ENCODE measurements around the gene RNASE9.
"Not testable (repeated sequence)": the region's sequence is repeated elsewhere in the genome, so short reads cannot be mapped to it uniquely, and the experiment has no call there.

RNASE9 gene

GRCh38 chr14:20578325-20578724 is 17.5 kb upstream of the RNASE9 start:
- no peak for DNase-seq (ENCODE audit: low read depth in 2 of 3, low spot score in 2 of 3)

- DNase-seq (ENCODE audit: low read depth in 2 of 3, low spot score in 2 of 3): not testable (repeated sequence)
Observed at GRCh38 chr14:20572382-20572990, 11.6 kb upstream of the RNASE9 start.

- not testable (repeated sequence) for DNase-seq (ENCODE audit: low read depth in 2 of 3, low spot score in 2 of 3)
Observed at GRCh38 chr14:20570720-20571119, 9.9 kb upstream of the RNASE9 start.

- DNase-seq (ENCODE audit: low read depth in 2 of 3, low spot score in 2 of 3): not testable (repeated sequence)
Observed at GRCh38 chr14:20569865-20570264, 9.0 kb upstream of the RNASE9 start.

- DNase-seq (ENCODE audit: low read depth in 2 of 3, low spot score in 2 of 3): no peak
Observed at GRCh38 chr14:20569066-20569465, 8.2 kb upstream of the RNASE9 start.

GRCh38 chr14:20568393-20568792 is 7.5 kb upstream of the RNASE9 start:
- DNase-seq (ENCODE audit: low read depth in 2 of 3, low spot score in 2 of 3): no peak

- DNase-seq (ENCODE audit: low read depth in 2 of 3, low spot score in 2 of 3): not testable (repeated sequence)
Observed at GRCh38 chr14:20567199-20567598, 6.4 kb upstream of the RNASE9 start.

GRCh38 chr14:20564501-20564997 is 3.7 kb upstream of the RNASE9 start:
- no peak for DNase-seq (ENCODE audit: low read depth in 2 of 3, low spot score in 2 of 3)

GRCh38 chr14:20563971-20564370 is 3.1 kb upstream of the RNASE9 start:
- DNase-seq (ENCODE audit: low read depth in 2 of 3, low spot score in 2 of 3): no peak

GRCh38 chr14:20559461-20559904 is 1.4 kb downstream of the RNASE9 start:
- DNase-seq (ENCODE audit: low read depth in 2 of 3, low spot score in 2 of 3): no peak

- DNase-seq (ENCODE audit: low read depth in 2 of 3, low spot score in 2 of 3): no peak
Observed at GRCh38 chr14:20557212-20557542, 3.7 kb downstream of the RNASE9 start.

- DNase-seq (ENCODE audit: low read depth in 2 of 3, low spot score in 2 of 3): no peak
Observed at GRCh38 chr14:20556500-20557211, 4.2 kb downstream of the RNASE9 start.

- no peak for DNase-seq (ENCODE audit: low read depth in 2 of 3, low spot score in 2 of 3)
Observed at GRCh38 chr14:20555845-20556244, 5.0 kb downstream of the RNASE9 start.

GRCh38 chr14:20553024-20553423 is 7.8 kb downstream of the RNASE9 start:
- no peak for DNase-seq (ENCODE audit: low read depth in 2 of 3, low spot score in 2 of 3)

- DNase-seq (ENCODE audit: low read depth in 2 of 3, low spot score in 2 of 3): no peak
Observed at GRCh38 chr14:20551606-20552005, 9.2 kb downstream of the RNASE9 start.

GRCh38 chr14:20550926-20551325 is 9.9 kb downstream of the RNASE9 start:
- DNase-seq (ENCODE audit: low read depth in 2 of 3, low spot score in 2 of 3): no peak

- no peak for DNase-seq (ENCODE audit: low read depth in 2 of 3, low spot score in 2 of 3)
Observed at GRCh38 chr14:20548414-20549158, 12.3 kb downstream of the RNASE9 start.

- DNase-seq (ENCODE audit: low read depth in 2 of 3, low spot score in 2 of 3): no peak
Observed at GRCh38 chr14:20546877-20547276, 14.0 kb downstream of the RNASE9 start.

GRCh38 chr14:20539906-20540305 is 20.9 kb downstream of the RNASE9 start:
- no peak for DNase-seq (ENCODE audit: low read depth in 2 of 3, low spot score in 2 of 3)

- peak; percentile 12 to 56 (median 23) for DNase-seq (ENCODE audit: low read depth in 2 of 3, low spot score in 2 of 3)
Observed at GRCh38 chr14:20530771-20531571, 29.9 kb downstream of the RNASE9 start.

- DNase-seq (ENCODE audit: low read depth in 2 of 3, low spot score in 2 of 3): no peak
Observed at GRCh38 chr14:20529806-20530205, 31.0 kb downstream of the RNASE9 start.

Measured in activated CD8-positive, alpha-beta memory T cell treated with anti-CD3 and anti-CD28 coated beads for 48 hours (primary cell).